ENCODE data around the gene MUSTN1.

DNA sequence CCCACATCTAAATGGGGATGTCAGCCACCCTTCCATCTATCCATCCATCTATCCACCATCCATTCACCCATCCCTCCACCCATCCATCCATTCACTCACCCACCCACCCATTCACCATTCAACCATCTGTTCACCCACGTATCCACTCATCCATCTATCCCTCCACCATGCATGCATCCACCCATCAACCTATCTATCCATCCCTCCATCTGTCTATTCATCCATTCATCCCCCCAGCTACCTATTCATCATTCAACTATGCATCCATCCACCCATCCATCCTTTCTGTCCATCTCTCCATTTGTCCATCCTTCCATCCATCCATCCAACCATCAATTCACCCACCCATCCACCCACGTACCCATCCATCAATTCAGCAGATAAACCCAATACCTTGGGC lies 25.7 kb downstream of the MUSTN1 start:
- TF ChIP-seq SUZ12 (IDR thresholded peaks at IDR 0.05; ENCODE audit: extremely low read depth, insufficient read depth, insufficient read length) (no peak), YY1 (IDR thresholded peaks at IDR 0.05; ENCODE audit: insufficient read depth, insufficient read length) (no peak), ZNF274 (IDR thresholded peaks at IDR 0.05; ENCODE audit: low read depth, low read length) (no peak)

Data from NT2/D1 (cell line).